ENCODE data around the gene TAT. TPM values are rescaled to one million over a fixed set of nuclear protein-coding genes. Genes with fewer than 3 reads are reported as not detected.
"Not testable (repeated sequence)": the region's sequence is repeated elsewhere in the genome, so short reads cannot be mapped to it uniquely, and the experiment has no call there.

Gene TAT
- polyA plus RNA-seq (2012; ENCODE audit: low read depth, missing spikeins) = 0.01 TPM

DNA sequence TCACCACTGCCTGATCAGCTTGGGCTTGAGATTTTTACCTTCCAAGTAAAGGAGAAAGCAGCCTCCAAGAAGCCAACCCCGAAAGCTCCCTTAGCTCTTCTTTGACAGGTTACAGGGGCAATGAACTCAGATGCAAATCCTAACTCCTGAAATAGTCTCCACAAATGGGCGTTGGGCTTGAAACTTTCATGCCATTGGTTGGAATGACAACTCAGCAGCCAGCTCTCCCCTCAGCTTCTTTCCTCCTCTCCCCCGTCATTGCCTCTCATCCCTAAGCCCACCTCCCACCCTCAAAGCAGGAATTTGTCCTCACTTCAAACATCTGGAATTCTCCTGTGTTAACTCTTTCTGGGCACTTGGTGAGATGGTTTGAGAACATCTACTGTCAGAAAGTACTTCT is at the start of gene TAT:
Gene TAT (minus strand): TSS at position 122 of the 400 bp plus-strand sequence. CDS start 677 bp downstream, outside the sequence.
- FAIRE-seq (no peak), DNase-seq (ENCODE audit: insufficient read length, low spot score) (no peak)
- no peak for TF ChIP-seq TAF1 (IDR thresholded peaks at IDR 0.05; ENCODE audit: low read depth, low read length)
- no peak for TF ChIP-seq SPI1 (IDR thresholded peaks at IDR 0.05; ENCODE audit: low read depth, low read length)
- TF ChIP-seq POLR2A (IDR thresholded peaks at IDR 0.05; ENCODE audit: low read depth, low read length) = no peak
- no peak for TF ChIP-seq POU2F2 (IDR thresholded peaks at IDR 0.05; ENCODE audit: low read depth, low read length)
- TF ChIP-seq POLR2AphosphoS5 (IDR thresholded peaks at IDR 0.05; ENCODE audit: low read depth, low read length) = no peak
- no peak for TF ChIP-seq PAX5 (IDR thresholded peaks at IDR 0.05; ENCODE audit: insufficient read depth, low read length, severe bottlenecking)

DNA sequence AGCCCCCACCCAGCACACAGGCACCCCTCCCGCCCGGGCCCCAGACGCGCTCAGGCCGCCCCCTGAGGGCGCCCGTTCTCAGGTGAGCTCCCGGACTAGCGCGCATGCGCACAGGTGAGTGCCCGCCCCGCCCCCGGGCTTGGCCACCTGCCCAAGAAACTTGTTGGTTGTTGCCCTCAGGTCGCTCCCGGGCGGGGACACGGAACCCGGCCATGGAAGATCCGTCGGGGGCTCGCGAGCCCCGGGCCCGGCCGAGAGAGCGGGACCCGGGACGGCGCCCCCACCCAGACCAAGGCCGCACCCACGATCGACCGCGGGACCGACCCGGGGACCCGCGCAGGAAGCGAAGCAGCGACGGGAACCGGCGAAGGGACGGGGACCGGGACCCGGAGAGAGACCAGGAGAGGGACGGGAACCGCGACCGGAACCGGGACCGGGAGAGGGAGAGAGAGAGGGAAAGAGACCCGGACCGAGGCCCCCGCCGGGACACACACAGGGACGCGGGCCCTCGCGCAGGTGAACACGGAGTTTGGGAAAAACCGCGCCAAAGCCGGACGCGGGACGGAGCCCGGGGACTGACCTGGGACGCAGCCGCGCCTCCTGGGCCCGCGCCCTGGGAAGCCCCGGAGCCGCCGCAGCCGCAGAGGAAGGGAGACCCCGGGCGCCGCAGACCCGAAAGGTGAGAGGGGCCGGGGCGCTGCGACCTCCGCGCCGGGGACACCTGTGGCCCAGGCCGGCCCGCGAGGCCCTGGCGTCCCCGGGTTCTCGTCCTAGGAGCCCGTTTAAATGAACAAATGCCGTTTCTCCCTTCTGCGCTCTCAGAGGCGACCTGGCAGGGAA is 49.3 kb upstream of the TAT start, which contains the start of gene MARVELD3:
Gene MARVELD3 (plus strand): TSS at position 167 of the 840 bp plus-strand sequence. CDS start 46 bp downstream, at position 213.
- no peak for TF ChIP-seq POLR2AphosphoS5 (IDR thresholded peaks at IDR 0.05; ENCODE audit: low read depth, low read length)
- TF ChIP-seq TAF1 (IDR thresholded peaks at IDR 0.05; ENCODE audit: low read depth, low read length) = no peak
- TF ChIP-seq PAX5 (IDR thresholded peaks at IDR 0.05; ENCODE audit: insufficient read depth, low read length, severe bottlenecking) = no peak
- TF ChIP-seq SPI1 (IDR thresholded peaks at IDR 0.05; ENCODE audit: low read depth, low read length) = no peak
- no peak for TF ChIP-seq POLR2A (IDR thresholded peaks at IDR 0.05; ENCODE audit: low read depth, low read length)
- no peak for TF ChIP-seq POU2F2 (IDR thresholded peaks at IDR 0.05; ENCODE audit: low read depth, low read length)
- peak; percentile 41 for DNase-seq (ENCODE audit: insufficient read length, low spot score)
- FAIRE-seq = peak; percentile 5

- DNase-seq (ENCODE audit: insufficient read length, low spot score) (no peak), FAIRE-seq (peak; percentile 26)
- TF ChIP-seq POLR2A (IDR thresholded peaks at IDR 0.05; ENCODE audit: low read depth, low read length) (no peak), POLR2AphosphoS5 (IDR thresholded peaks at IDR 0.05; ENCODE audit: low read depth, low read length) (no peak), PAX5 (IDR thresholded peaks at IDR 0.05; ENCODE audit: insufficient read depth, low read length, severe bottlenecking) (no peak), TAF1 (IDR thresholded peaks at IDR 0.05; ENCODE audit: low read depth, low read length) (no peak), POU2F2 (IDR thresholded peaks at IDR 0.05; ENCODE audit: low read depth, low read length) (no peak), SPI1 (IDR thresholded peaks at IDR 0.05; ENCODE audit: low read depth, low read length) (no peak)
Measured at GRCh38 chr16:71625113-71625850, 48.4 kb upstream of the TAT start.

DNA sequence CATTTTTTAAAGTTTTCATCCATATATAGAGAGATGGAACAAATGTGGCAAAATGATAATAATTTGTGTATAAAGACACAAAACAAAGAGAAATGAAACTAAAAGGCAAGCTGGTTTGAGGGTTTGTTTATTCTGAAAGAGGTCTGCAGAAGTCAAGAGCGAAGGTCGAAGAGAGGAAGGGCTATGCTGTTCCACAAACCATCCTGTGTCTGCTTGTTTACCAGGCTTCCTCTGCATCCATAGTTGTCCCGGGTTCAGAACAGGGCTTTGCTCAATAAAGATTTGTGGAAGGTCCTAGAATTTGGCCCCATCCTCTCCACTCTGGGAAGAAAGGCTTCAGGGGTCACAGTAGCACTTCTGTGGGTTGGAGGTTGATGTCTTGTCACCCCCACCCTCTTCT is 46.7 kb upstream of the TAT start:
- FAIRE-seq = peak; percentile 45
- no peak for DNase-seq (ENCODE audit: insufficient read length, low spot score)
- TF ChIP-seq POLR2AphosphoS5 (IDR thresholded peaks at IDR 0.05; ENCODE audit: low read depth, low read length) = no peak
- no peak for TF ChIP-seq POU2F2 (IDR thresholded peaks at IDR 0.05; ENCODE audit: low read depth, low read length)
- TF ChIP-seq POLR2A (IDR thresholded peaks at IDR 0.05; ENCODE audit: low read depth, low read length) = no peak
- 0 out of 2 replicates have a peak, but pooled peaks have one; percentile 31 for TF ChIP-seq SPI1 (IDR thresholded peaks at IDR 0.05; ENCODE audit: low read depth, low read length)
- no peak for TF ChIP-seq TAF1 (IDR thresholded peaks at IDR 0.05; ENCODE audit: low read depth, low read length)
- TF ChIP-seq PAX5 (IDR thresholded peaks at IDR 0.05; ENCODE audit: insufficient read depth, low read length, severe bottlenecking) = no peak

- TF ChIP-seq TAF1 (IDR thresholded peaks at IDR 0.05; ENCODE audit: low read depth, low read length) = no peak
- DNase-seq (ENCODE audit: insufficient read length, low spot score) (no peak), FAIRE-seq (no peak)
Measured at GRCh38 chr16:71622088-71622487, 45.2 kb upstream of the TAT start.

- FAIRE-seq = no peak
- DNase-seq (ENCODE audit: insufficient read length, low spot score) = no peak
- TF ChIP-seq POLR2A (IDR thresholded peaks at IDR 0.05; ENCODE audit: low read depth, low read length) (no peak), POU2F2 (IDR thresholded peaks at IDR 0.05; ENCODE audit: low read depth, low read length) (no peak), SPI1 (IDR thresholded peaks at IDR 0.05; ENCODE audit: low read depth, low read length) (no peak), POLR2AphosphoS5 (IDR thresholded peaks at IDR 0.05; ENCODE audit: low read depth, low read length) (no peak), TAF1 (IDR thresholded peaks at IDR 0.05; ENCODE audit: low read depth, low read length) (no peak), PAX5 (IDR thresholded peaks at IDR 0.05; ENCODE audit: insufficient read depth, low read length, severe bottlenecking) (no peak)
Measured at GRCh38 chr16:71618429-71618828, 41.5 kb upstream of the TAT start.

DNA sequence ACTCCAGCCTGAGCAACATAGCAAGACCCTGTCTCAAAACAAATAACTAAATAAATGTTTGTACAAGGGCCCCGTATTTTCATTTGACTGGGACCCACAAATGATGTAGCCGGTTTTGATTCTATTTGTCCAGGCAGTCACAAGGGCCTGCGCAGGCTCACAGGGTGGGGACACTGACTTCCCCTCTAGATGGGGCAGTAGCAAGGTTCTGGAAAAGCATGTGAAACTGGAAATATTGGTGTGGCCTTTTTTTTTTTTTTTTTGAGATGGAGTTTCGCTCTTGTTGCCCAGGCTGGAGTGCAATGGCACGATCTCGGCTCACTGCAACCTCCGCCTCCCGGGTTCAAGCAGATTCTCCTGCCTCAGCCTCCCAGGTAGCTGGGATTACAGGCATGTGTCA is 38.1 kb upstream of the TAT start:
- not testable (repeated sequence) for FAIRE-seq; DNase-seq (ENCODE audit: insufficient read length, low spot score)

- FAIRE-seq (no peak), DNase-seq (ENCODE audit: insufficient read length, low spot score) (peak; percentile 66)
Measured at GRCh38 chr16:71610936-71611871, 34.3 kb upstream of the TAT start.

DNA sequence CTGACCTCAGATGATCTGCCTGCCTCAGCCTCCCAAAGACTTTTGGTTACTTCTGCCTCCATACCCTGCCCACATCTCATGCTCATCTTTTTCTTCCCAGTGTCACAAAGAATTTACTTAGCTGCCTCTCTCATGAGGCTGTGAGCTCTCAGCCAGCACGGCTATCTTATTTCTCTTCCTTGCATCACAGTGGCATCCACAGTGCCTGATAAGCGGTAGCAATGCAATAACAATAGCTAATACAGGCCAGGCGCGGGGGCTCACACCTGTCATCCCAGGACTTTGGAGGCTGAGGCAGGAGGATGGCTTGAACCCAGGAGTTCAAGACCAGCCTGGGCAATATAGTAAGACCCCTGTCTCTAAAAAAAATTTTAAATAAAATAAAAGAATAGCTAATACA is 33.6 kb upstream of the TAT start:
- FAIRE-seq = no peak
- TF ChIP-seq TAF1 (IDR thresholded peaks at IDR 0.05; ENCODE audit: low read depth, low read length) (no peak), SPI1 (IDR thresholded peaks at IDR 0.05; ENCODE audit: low read depth, low read length) (no peak), POLR2AphosphoS5 (IDR thresholded peaks at IDR 0.05; ENCODE audit: low read depth, low read length) (no peak), POLR2A (IDR thresholded peaks at IDR 0.05; ENCODE audit: low read depth, low read length) (no peak)
- no peak for DNase-seq (ENCODE audit: insufficient read length, low spot score)

More at GRCh38 chr16:71610936-71611871, 34.3 kb upstream of the TAT start:
- TF ChIP-seq POU2F2 (IDR thresholded peaks at IDR 0.05; ENCODE audit: low read depth, low read length) = no peak
- TF ChIP-seq PAX5 (IDR thresholded peaks at IDR 0.05; ENCODE audit: insufficient read depth, low read length, severe bottlenecking) = no peak
- no peak for TF ChIP-seq POLR2A (IDR thresholded peaks at IDR 0.05; ENCODE audit: low read depth, low read length)
- TF ChIP-seq TAF1 (IDR thresholded peaks at IDR 0.05; ENCODE audit: low read depth, low read length) = no peak
- TF ChIP-seq POLR2AphosphoS5 (IDR thresholded peaks at IDR 0.05; ENCODE audit: low read depth, low read length) = no peak
- TF ChIP-seq SPI1 (IDR thresholded peaks at IDR 0.05; ENCODE audit: low read depth, low read length) = no peak

Measured in GM12891 (cell line).